WTC11 (cell line): ENCODE data around the gene LTBP1. TPM values are rescaled to one million over a fixed set of nuclear protein-coding genes. Genes with fewer than 3 reads are reported as not detected.

Source experiments
- ATAC-seq: fragments of 200-7000 bp; cut with Tn5 transposase; 2 replicates; pipeline ENCODE4 v1.10.0; 2021; ENCODE audit warnings: mild to moderate bottlenecking, moderate library complexity
- CTCF ChIA-PET: fragments of 300-600 bp; sonication (Branson Sonifier 250); formaldehyde crosslinking; loops from one replicate; lab custom pipeline; 2021; ENCODE audit warnings: antibody characterized with exemption; lab: Charles Lee
- POLR2A ChIA-PET: fragments of 350-600 bp; sonication (Branson Sonifier 250); formaldehyde crosslinking; loops from one replicate; lab custom pipeline; 2021; ENCODE audit warnings: antibody characterized with exemption; lab: Charles Lee
- DNase-seq: peaks from one replicate; pipeline ENCODE4 v3.0.0; 2021; ENCODE audit warnings: low spot score
- H3K27ac Mint-ChIP-seq: 2 replicates; pipeline ENCODE4 v1.8.0; 2021; ENCODE audit warnings: mixed read lengths
- H3K27me3 Mint-ChIP-seq: 2 replicates; pipeline ENCODE4 v1.8.0; 2021; ENCODE audit warnings: low read depth, mild to moderate bottlenecking, moderate library complexity, mixed read lengths
- H3K36me3 Mint-ChIP-seq: 2 replicates; pipeline ENCODE4 v1.8.0; 2021; ENCODE audit warnings: mixed read lengths
- H3K4me1 Mint-ChIP-seq: 2 replicates; pipeline ENCODE4 v1.8.0; 2022; ENCODE audit warnings: mixed read lengths
- H3K4me3 Mint-ChIP-seq: 2 replicates; pipeline ENCODE4 v1.8.0; 2021; ENCODE audit warnings: mild to moderate bottlenecking, moderate library complexity, mixed read lengths
- H3K9me3 Mint-ChIP-seq: 2 replicates; pipeline ENCODE4 v1.8.0; 2021; ENCODE audit warnings: mixed read lengths
- CBFB ChIP-seq: sonication (generic); formaldehyde crosslinking; IDR thresholded peaks from 2 replicates; pipeline ENCODE4 v1.8.1; 2022; ENCODE audit warnings: mild to moderate bottlenecking, low read depth, missing genetic modification reagents
- CREM ChIP-seq: sonication (generic); formaldehyde crosslinking; IDR thresholded peaks from 2 replicates; pipeline ENCODE4 v1.8.1; 2022; ENCODE audit warnings: mild to moderate bottlenecking, missing genetic modification reagents, moderate library complexity
- FOXJ3 ChIP-seq: sonication (generic); formaldehyde crosslinking; IDR thresholded peaks from 2 replicates; pipeline ENCODE4 v1.9.0; 2021; ENCODE audit warnings: missing genetic modification reagents, mild to moderate bottlenecking, borderline replicate concordance
- JAZF1 ChIP-seq: fragments of 250-450 bp; sonication (Bioruptor Pico); IDR thresholded peaks from 2 replicates; pipeline ENCODE4 v1.9.0; 2021; ENCODE audit warnings: moderate library complexity, mild to moderate bottlenecking, inconsistent platforms
- MXD4 ChIP-seq: fragments of 250-450 bp; sonication (Bioruptor Pico); IDR thresholded peaks from 2 replicates; pipeline ENCODE4 v1.8.0; 2021; ENCODE audit warnings: mild to moderate bottlenecking, moderate library complexity, borderline replicate concordance
- NFYB ChIP-seq: sonication (generic); formaldehyde crosslinking; conservative IDR thresholded peaks from 2 replicates; pipeline ENCODE4 v1.8.0; 2022; ENCODE audit warnings: low read depth, missing genetic modification reagents
- NR3C1 ChIP-seq: sonication (generic); formaldehyde crosslinking; conservative IDR thresholded peaks from 2 replicates; pipeline ENCODE4 v1.8.1; 2023; ENCODE audit warnings: low read depth, mild to moderate bottlenecking, missing genetic modification reagents
- PREB ChIP-seq: sonication (generic); formaldehyde crosslinking; IDR thresholded peaks from 2 replicates; pipeline ENCODE4 v1.8.1; 2022; ENCODE audit warnings: mild to moderate bottlenecking, missing genetic modification reagents, moderate library complexity, borderline replicate concordance
- RELA ChIP-seq: sonication (generic); formaldehyde crosslinking; IDR thresholded peaks from 2 replicates; pipeline ENCODE4 v1.8.1; 2022; ENCODE audit warnings: missing genetic modification reagents, mild to moderate bottlenecking, borderline replicate concordance
- SMAD4 ChIP-seq: sonication (generic); formaldehyde crosslinking; IDR thresholded peaks from 2 replicates; pipeline ENCODE4 v1.8.0; 2022; ENCODE audit warnings: mild to moderate bottlenecking, missing genetic modification reagents
- STAT6 ChIP-seq: sonication (generic); formaldehyde crosslinking; conservative IDR thresholded peaks from 2 replicates; pipeline ENCODE4 v1.8.1; 2023; ENCODE audit warnings: mild to moderate bottlenecking, low read depth, missing genetic modification reagents, moderate library complexity
- TEAD4 ChIP-seq: sonication (generic); formaldehyde crosslinking; IDR thresholded peaks from 2 replicates; pipeline ENCODE4 v1.8.0; 2022; ENCODE audit warnings: mild to moderate bottlenecking, missing genetic modification reagents
- TP53 ChIP-seq: sonication (generic); formaldehyde crosslinking; IDR thresholded peaks from 2 replicates; pipeline ENCODE4 v1.8.1; 2023; ENCODE audit warnings: mild to moderate bottlenecking, missing genetic modification reagents
- USF2 ChIP-seq: sonication (generic); formaldehyde crosslinking; IDR thresholded peaks from 2 replicates; pipeline ENCODE4 v1.8.1; 2023; ENCODE audit warnings: mild to moderate bottlenecking, missing genetic modification reagents, moderate library complexity
- ZBTB21 ChIP-seq: sonication (generic); formaldehyde crosslinking; IDR thresholded peaks from 2 replicates; pipeline ENCODE4 v1.8.1; 2023; ENCODE audit warnings: mild to moderate bottlenecking, missing genetic modification reagents, borderline replicate concordance
- ZBTB43 ChIP-seq: sonication (generic); formaldehyde crosslinking; IDR thresholded peaks from 2 replicates; pipeline ENCODE4 v1.8.1; 2023; ENCODE audit warnings: mild to moderate bottlenecking, missing genetic modification reagents
- ZNF121 ChIP-seq: sonication (generic); formaldehyde crosslinking; IDR thresholded peaks from 2 replicates; pipeline ENCODE4 v1.8.0; 2023; ENCODE audit warnings: missing genetic modification reagents
- ZNF317 ChIP-seq: sonication (generic); formaldehyde crosslinking; IDR thresholded peaks from 2 replicates; pipeline ENCODE4 v1.8.1; 2023; ENCODE audit warnings: low read depth, mild to moderate bottlenecking, moderate library complexity, missing genetic modification reagents, borderline replicate concordance
- ZNF396 ChIP-seq: fragments of 250-450 bp; sonication (Bioruptor Pico); IDR thresholded peaks from 2 replicates; pipeline ENCODE4 v1.8.0; 2021; ENCODE audit warnings: mild to moderate bottlenecking, moderate library complexity, borderline replicate concordance
- ZNF532 ChIP-seq: fragments of 250-450 bp; sonication (Bioruptor Pico); IDR thresholded peaks from 2 replicates; pipeline ENCODE4 v1.9.0; 2021; ENCODE audit warnings: mild to moderate bottlenecking, borderline replicate concordance
- ZSCAN18 ChIP-seq: fragments of 250-450 bp; sonication (Bioruptor Pico); IDR thresholded peaks from 2 replicates; pipeline ENCODE4 v2.1.2; 2022; ENCODE audit warnings: mild to moderate bottlenecking, moderate library complexity
- total RNA-seq: library from RNA; stranded (reverse); gene quantifications from 3 replicates; pipeline ENCODE4 v1.2.3, GENCODE V29; 2021

The LTBP1 gene
- total RNA-seq, 1 experiment from 2014 or later: 33.6 TPM

- Mint-ChIP-seq H3K27me3 (no peaks in the 10 kb centered on the region), H3K9me3 (peaks cover 16% of the 10 kb centered on the region), H3K36me3 (peaks cover 14% of the 10 kb centered on the region), H3K27ac (no peak overlapping the region), H3K4me3 (no peak overlapping the region), H3K4me1 (peaks cover 10% of the 10 kb centered on the region)
- ChIA-PET POLR2A (no interaction called here), CTCF (interaction anchor here (0.7 to 1.4 kb wide), 3 partner anchors 11 to 148 kb away, joined by 3 to 6 read pairs (median 5); no protein-coding TSS in a partner anchor)
- no peak for ATAC-seq
- TF ChIP-seq PREB (CRISPR knock-in tag): no peak
- TF ChIP-seq, all 79 proteins: peak for 0
- DNase-seq: no peak
Measured at GRCh38 chr2:33406622-33407021, 459.9 kb downstream of the LTBP1 start.

GRCh38 chr2:33408109-33408508, 461.4 kb downstream of the LTBP1 start:
- ChIA-PET CTCF (no interaction called here), POLR2A (no interaction called here)
- H3K27ac Mint-ChIP-seq: no peak overlapping the region
- H3K36me3 Mint-ChIP-seq: peaks cover 14% of the 10 kb centered on the region
- no peak for DNase-seq
- no peak for ATAC-seq
- peaks cover 20% of the 10 kb centered on the region for H3K4me1 Mint-ChIP-seq
- H3K9me3 Mint-ChIP-seq: peaks cover 16% of the 10 kb centered on the region
- no peaks in the 10 kb centered on the region for H3K27me3 Mint-ChIP-seq
- TF ChIP-seq TEAD4: no peak
- TF ChIP-seq ZBTB21 (CRISPR knock-in tag): no peak
- no peak for TF ChIP-seq SMAD4 (CRISPR knock-in tag)
- no peak for TF ChIP-seq FOXJ3 (CRISPR knock-in tag)
- no peak for TF ChIP-seq CREM (CRISPR knock-in tag)
- no peak for TF ChIP-seq ZBTB43
- TF ChIP-seq MXD4 (CRISPR knock-in tag): no peak
- TF ChIP-seq CBFB (CRISPR knock-in tag): no peak
- TF ChIP-seq TP53 (CRISPR knock-in tag): no peak
- TF ChIP-seq ZNF532 (CRISPR knock-in tag): no peak
- no peak for TF ChIP-seq ZNF396 (CRISPR knock-in tag)
- TF ChIP-seq ZNF317 (CRISPR knock-in tag): no peak
- TF ChIP-seq NFYB (CRISPR knock-in tag): no peak
- no peak overlapping the region for H3K4me3 Mint-ChIP-seq

GRCh38 chr2:33409417-33409955, 462.7 kb downstream of the LTBP1 start:
- ATAC-seq (no peak), DNase-seq (no peak)
- peaks cover 20% of the 10 kb centered on the region for H3K4me1 Mint-ChIP-seq
- peaks cover 14% of the 10 kb centered on the region for H3K36me3 Mint-ChIP-seq
- H3K27me3 Mint-ChIP-seq: no peaks in the 10 kb centered on the region
- H3K9me3 Mint-ChIP-seq: peaks cover 16% of the 10 kb centered on the region
- no peak overlapping the region for H3K4me3 Mint-ChIP-seq
- CTCF ChIA-PET: interaction anchor here (0.5 kb wide), 1 partner anchor 14 kb away, joined by 3 read pairs; no protein-coding TSS in a partner anchor
- POLR2A ChIA-PET: no interaction called here
- no peak overlapping the region for H3K27ac Mint-ChIP-seq
- no peak for TF ChIP-seq NR3C1 (CRISPR knock-in tag)
- TF ChIP-seq ZSCAN18: no peak
- no peak for TF ChIP-seq ZBTB21 (CRISPR knock-in tag)
- no peak for TF ChIP-seq JAZF1
- TF ChIP-seq USF2 (CRISPR knock-in tag): no peak
- no peak for TF ChIP-seq ZNF121 (CRISPR knock-in tag)
- TF ChIP-seq STAT6: no peak
- TF ChIP-seq RELA (CRISPR knock-in tag): no peak
